ENCODE measurements around the gene THAP7. TPM values are rescaled to one million over a fixed set of nuclear protein-coding genes. Genes with fewer than 3 reads are reported as not detected.
A peak's percentile ranks its signal among the peaks of the same experiment; 100 is the strongest.
"Not testable (repeated sequence)": the region's sequence is repeated elsewhere in the genome, so short reads cannot be mapped to it uniquely, and the experiment has no call there.

The THAP7 gene
- total and polyA plus RNA-seq, 9 of the 15 experiments (the other 6 are each of a cell fraction or from before 2014, with no cell fraction given): 7.9 to 263 (median 84.1) TPM

DNA sequence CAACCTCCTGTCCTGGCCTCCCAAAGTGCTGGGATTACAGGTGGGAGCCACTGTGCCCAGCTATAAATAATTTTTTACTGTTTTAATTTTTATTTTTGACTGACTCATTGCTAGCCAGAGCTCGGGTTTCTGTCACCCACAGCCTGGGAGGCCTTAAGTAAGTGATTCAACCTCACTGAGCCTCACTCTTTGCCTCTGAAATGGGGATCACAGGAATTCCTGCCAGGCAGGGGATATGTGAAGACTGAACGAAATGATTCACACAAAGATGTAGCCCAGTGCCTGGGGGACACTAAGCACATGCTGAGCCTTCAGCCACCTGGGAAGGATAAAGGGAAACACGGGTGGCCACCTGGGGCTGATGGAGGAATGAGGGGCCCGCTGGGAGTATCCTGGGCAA is 40.0 kb upstream of the THAP7 start (continued):
- TF ChIP-seq ZNF41 (CRISPR knock-in tag; conservative IDR thresholded peaks at IDR 0.05) (0 out of 2 replicates have a peak, but pooled peaks have one; percentile 12), ZNF699 (CRISPR knock-in tag; IDR thresholded peaks at IDR 0.05; ENCODE audit: insufficient replicate concordance) (peak; percentile 56), TEAD4 (IDR thresholded peaks at IDR 0.05; ENCODE audit: low read length) (no peak), TEAD4 (CRISPR knock-in tag; IDR thresholded peaks at IDR 0.05; ENCODE audit: borderline replicate concordance) (0 out of 2 replicates have a peak, but pooled peaks have one; percentile 57), MBD2 (IDR thresholded peaks at IDR 0.05; ENCODE audit: borderline replicate concordance, low read depth) (no peak), SPI1 (IDR thresholded peaks at IDR 0.05; ENCODE audit: borderline replicate concordance, low read depth, low read length) (no peak)

- H3K9me3 ChIP-seq (replicated peaks; ENCODE audit: control insufficient read depth, insufficient read depth, low read depth, low read length); in situ Hi-C loops (cut with MboI); BruUV-seq (replicated peaks); CTCF ChIA-PET (ENCODE audit: low intra/inter-chr PET ratio); H4K20me1 ChIP-seq (replicated peaks; ENCODE audit: control insufficient read depth, insufficient read depth, low read length); H3K36me3 ChIP-seq (ENCODE audit: control insufficient read depth, insufficient read depth, low read length); ATAC-seq; intact Hi-C loops (cut with micrococcal nuclease); DNase-seq (ENCODE audit: extremely low read depth in 1 of 4, low spot score in 3 of 4); FAIRE-seq; H3K79me2 ChIP-seq (ENCODE audit: control insufficient read depth, insufficient read depth, low read length); H2AFZ ChIP-seq (ENCODE audit: low read depth, low read length); H3K27ac ChIP-seq (ENCODE audit: extremely low read depth, low read depth, low read length); H3K9me1 ChIP-seq (ENCODE audit: control insufficient read depth, insufficient read depth, low read length); H3K9ac ChIP-seq (ENCODE audit: insufficient read depth in 1 of 2, low read depth in 2 of 2, low read length in 2 of 2); H3K4me2 ChIP-seq (ENCODE audit: insufficient read depth, low read length); H3K4me3 ChIP-seq; TF ChIP-seq CEBPG (tag; conservative IDR thresholded peaks at IDR 0.05 in 1 of 2, IDR thresholded peaks at IDR 0.05 in 1 of 2): not testable (repeated sequence)
- Histone ChIP-seq H3K27me3 (ENCODE audit: control insufficient read depth in 2 of 2, insufficient read depth in 2 of 2, low read length in 2 of 2) (peaks cover 3 to 14% of the 10 kb centered on the region in 2 experiments; a peak in 2 of 5 replicates), H3K4me1 (replicated peaks in 1 of 2; ENCODE audit: control insufficient read depth in 2 of 2, insufficient read depth in 2 of 2, low read length in 2 of 2) (peaks cover 26 to 31% of the 10 kb centered on the region in 2 experiments)
- WGBS (ENCODE audit: insufficient coverage, low coverage, missing lambda C conversion rate): 59% methylated on average over 5 of the region's 5 CpGs
- POLR2A ChIA-PET: interaction anchor here (0.7 to 12.9 kb wide), 9 partner anchors 8 to 245 kb away, joined by 3 to 120 read pairs (median 12); partner anchors contain the start of genes LRRC74B, SLC7A4 and THAP7
- peak; percentile 21; the same call in 1 of the 2 replicates for TF ChIP-seq CEBPG (CRISPR knock-in tag; IDR thresholded peaks at IDR 0.05)
- TF ChIP-seq, protein P1, sequence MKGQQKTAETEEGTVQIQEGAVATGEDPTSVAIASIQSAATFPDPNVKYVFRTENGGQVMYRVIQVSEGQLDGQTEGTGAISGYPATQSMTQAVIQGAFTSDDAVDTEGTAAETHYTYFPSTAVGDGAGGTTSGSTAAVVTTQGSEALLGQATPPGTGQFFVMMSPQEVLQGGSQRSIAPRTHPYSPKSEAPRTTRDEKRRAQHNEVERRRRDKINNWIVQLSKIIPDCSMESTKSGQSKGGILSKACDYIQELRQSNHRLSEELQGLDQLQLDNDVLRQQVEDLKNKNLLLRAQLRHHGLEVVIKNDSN (CRISPR knock-in tag; IDR thresholded peaks at IDR 0.05): peak; percentile 47; the same call in 1 of the 2 replicates
- TF ChIP-seq ZNF121 (CRISPR knock-in tag; conservative IDR thresholded peaks at IDR 0.05): peak; percentile 98
- TF ChIP-seq, protein P2, sequence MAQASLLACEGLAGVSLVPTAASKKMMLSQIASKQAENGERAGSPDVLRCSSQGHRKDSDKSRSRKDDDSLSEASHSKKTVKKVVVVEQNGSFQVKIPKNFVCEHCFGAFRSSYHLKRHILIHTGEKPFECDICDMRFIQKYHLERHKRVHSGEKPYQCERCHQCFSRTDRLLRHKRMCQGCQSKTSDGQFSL (CRISPR knock-in tag; IDR thresholded peaks at IDR 0.05): peak; percentile 61; the same call in 1 of the 2 replicates
- TF ChIP-seq, protein P2 (tag; IDR thresholded peaks at IDR 0.05): not testable (repeated sequence)
- TF ChIP-seq, protein P3, sequence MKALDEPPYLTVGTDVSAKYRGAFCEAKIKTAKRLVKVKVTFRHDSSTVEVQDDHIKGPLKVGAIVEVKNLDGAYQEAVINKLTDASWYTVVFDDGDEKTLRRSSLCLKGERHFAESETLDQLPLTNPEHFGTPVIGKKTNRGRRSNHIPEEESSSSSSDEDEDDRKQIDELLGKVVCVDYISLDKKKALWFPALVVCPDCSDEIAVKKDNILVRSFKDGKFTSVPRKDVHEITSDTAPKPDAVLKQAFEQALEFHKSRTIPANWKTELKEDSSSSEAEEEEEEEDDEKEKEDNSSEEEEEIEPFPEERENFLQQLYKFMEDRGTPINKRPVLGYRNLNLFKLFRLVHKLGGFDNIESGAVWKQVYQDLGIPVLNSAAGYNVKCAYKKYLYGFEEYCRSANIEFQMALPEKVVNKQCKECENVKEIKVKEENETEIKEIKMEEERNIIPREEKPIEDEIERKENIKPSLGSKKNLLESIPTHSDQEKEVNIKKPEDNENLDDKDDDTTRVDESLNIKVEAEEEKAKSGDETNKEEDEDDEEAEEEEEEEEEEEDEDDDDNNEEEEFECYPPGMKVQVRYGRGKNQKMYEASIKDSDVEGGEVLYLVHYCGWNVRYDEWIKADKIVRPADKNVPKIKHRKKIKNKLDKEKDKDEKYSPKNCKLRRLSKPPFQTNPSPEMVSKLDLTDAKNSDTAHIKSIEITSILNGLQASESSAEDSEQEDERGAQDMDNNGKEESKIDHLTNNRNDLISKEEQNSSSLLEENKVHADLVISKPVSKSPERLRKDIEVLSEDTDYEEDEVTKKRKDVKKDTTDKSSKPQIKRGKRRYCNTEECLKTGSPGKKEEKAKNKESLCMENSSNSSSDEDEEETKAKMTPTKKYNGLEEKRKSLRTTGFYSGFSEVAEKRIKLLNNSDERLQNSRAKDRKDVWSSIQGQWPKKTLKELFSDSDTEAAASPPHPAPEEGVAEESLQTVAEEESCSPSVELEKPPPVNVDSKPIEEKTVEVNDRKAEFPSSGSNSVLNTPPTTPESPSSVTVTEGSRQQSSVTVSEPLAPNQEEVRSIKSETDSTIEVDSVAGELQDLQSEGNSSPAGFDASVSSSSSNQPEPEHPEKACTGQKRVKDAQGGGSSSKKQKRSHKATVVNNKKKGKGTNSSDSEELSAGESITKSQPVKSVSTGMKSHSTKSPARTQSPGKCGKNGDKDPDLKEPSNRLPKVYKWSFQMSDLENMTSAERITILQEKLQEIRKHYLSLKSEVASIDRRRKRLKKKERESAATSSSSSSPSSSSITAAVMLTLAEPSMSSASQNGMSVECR (CRISPR knock-in tag; IDR thresholded peaks at IDR 0.05): peak; percentile 64; the same call in 1 of the 2 replicates
- peak; percentile 10 for TF ChIP-seq RBM25 (IDR thresholded peaks at IDR 0.05; ENCODE audit: low read depth, low read length, severe bottlenecking)
Observed at GRCh38 chr22:21039158-21039557, 37.2 kb upstream of the THAP7 start.
